Stimulated activated CD8-positive, alpha-beta memory T cell treated with anti-CD3 and anti-CD28 coated beads, Interleukin-12 subunit alpha, Interleukin-12 subunit beta, amount 100 ng/mL, for 4 hours (primary cell): ENCODE data around the gene VWA3B.
"Not testable (repeated sequence)": the region's sequence is repeated elsewhere in the genome, so short reads cannot be mapped to it uniquely, and the experiment has no call there.

Experiments used
- DNase-seq: peaks from one replicate; pipeline ENCODE4 v3.0.0-alpha.2; 2020; ENCODE audit warnings: low read depth

VWA3B gene

GRCh38 chr2:98137196-98137595 is 50.2 kb downstream of the VWA3B start:
- DNase-seq, result no peak

- not testable (repeated sequence) for DNase-seq
Observed at GRCh38 chr2:98138978-98139377, 52.0 kb downstream of the VWA3B start.

DNA sequence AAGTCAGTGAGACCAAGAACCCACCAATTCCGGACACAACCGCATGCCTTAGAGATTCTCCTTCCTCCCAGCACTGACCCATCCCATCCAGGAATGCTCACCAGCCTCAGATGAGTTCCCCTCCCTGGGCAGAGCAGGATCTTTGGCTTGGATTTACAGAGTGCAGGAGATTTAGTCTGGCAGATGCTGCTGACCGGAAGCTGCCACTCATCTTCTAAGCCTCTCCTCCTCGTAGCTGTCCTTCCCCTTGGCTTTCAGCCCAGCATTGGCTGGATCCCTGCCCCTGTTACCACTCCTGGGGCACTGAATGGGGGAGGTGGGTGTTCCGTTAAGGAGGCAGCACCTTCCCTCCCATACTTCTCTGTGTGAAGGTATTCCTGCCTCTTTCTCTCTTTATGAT is 53.2 kb downstream of the VWA3B start:
- no peak for DNase-seq

- no peak for DNase-seq
Observed at GRCh38 chr2:98142106-98142791, 55.3 kb downstream of the VWA3B start.

DNA sequence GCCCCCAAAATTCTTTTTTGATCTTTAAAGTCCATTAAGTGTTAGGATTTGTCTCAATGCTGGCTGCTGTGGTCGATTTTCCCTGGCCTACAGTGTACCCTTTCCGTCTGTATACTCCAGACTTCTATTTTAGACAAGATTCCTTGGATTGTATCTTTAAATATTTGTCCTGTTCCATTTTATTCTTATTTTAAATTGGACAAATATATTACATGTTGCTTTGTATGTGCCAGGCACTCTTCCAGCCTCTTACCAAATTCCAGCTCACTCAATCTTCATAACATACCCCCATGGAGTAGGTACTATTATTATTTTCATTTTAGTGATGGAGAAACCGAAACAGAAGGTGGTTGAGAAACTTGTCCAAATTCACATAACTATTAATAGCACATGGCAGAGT is 58.1 kb downstream of the VWA3B start:
- no peak for DNase-seq

- not testable (repeated sequence) for DNase-seq
Observed at GRCh38 chr2:98147900-98148299, 60.9 kb downstream of the VWA3B start.

DNA sequence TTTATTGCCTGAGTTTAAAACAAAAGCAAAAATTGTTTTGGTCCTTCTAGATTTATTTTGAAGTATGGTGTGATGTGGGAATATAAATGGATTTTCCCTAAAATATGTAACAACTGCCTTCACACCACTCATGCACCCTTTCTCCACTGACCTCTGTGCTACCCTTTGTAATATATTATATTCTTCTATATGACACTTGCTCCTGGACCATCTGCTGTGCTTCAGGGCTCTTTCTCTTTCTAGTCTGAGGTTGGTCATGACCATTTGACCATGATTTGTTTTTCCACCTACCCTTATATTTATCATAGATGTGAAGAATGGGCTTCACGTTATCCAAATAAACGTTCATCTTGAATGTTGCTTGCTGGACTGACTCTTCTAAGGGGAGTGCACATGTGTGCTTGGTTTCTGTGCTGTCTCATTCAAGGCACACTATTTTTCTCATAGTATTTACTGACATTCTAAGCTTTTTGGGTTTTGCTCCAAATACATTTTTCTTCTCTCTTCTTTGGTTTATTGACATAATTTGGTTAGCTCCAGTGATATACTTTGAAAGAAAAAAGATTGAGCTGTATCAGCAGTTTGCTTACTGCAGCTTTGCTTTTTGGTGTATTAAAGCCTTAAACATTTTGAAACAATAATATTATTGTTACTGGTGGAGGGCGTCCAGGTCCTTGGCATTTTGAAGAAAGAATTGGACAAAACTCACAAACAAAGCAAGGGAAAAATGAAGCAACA is 61.8 kb downstream of the VWA3B start:
- DNase-seq, result no peak

DNA sequence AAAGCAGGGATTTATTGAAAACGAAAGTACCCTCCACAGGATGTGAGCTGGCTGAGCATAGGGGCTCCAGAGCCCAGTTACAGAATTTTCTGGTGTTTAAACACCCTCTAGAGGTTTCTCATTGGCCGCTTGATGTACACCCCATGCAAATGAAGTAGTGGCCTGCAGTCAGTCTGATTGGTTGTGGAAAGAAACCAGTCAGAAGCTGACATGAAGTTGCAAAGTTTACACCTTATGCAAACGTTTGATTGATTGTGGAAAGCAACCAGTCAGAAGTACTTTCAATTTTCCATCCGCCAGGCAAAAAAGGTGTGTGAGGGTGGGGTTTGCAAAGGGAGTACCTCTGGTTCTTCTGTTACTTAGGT is 62.3 kb downstream of the VWA3B start:
- no peak for DNase-seq

- no peak for DNase-seq
Observed at GRCh38 chr2:98153481-98153880, 66.5 kb downstream of the VWA3B start.

GRCh38 chr2:98155291-98155690 is 68.3 kb downstream of the VWA3B start:
- DNase-seq, result no peak

GRCh38 chr2:98155716-98156115 is 68.7 kb downstream of the VWA3B start:
- DNase-seq, result no peak

GRCh38 chr2:98156304-98156703 is 69.3 kb downstream of the VWA3B start:
- DNase-seq, result no peak

GRCh38 chr2:98157557-98157956 is 70.6 kb downstream of the VWA3B start:
- DNase-seq, result no peak

DNA sequence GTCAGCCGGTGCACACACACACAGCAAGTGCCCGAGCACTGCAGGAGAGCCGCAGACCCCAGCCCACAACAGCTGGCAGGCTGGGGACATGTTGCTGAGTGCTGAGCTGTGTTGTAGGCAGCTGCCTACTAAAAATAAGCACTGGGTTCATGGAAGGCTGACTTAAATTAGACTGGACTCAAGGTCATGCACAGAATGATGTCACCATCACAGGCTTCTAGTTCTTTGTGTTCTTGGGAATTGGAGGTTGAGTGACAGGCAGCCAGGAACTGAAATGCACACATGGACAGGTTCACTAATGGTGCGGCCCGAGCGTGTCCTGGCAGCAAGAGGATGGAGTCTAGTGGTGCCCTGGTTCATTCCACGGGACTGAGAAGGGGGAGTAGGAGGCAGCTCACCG is 71.3 kb downstream of the VWA3B start:
- no peak for DNase-seq

DNA sequence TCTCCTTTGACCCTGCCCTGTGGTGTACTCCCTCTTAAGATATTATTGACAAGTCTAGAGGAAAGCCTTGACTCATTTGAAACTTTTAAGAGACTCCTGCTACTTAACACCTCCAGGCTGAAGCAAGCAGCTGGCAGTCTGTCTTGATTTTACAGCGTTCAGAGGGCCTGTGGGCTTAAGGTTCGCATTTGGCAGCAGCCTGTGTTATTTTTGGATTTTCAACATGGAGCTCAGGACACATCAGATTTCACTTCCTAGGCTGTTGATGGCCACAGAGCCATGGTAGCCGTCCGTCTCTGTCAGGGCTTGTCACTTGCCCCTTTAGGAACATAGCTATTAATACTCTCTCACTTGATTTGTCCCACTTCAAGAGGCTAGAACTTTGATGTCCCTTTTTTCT is 73.6 kb downstream of the VWA3B start:
- DNase-seq, result no peak

DNA sequence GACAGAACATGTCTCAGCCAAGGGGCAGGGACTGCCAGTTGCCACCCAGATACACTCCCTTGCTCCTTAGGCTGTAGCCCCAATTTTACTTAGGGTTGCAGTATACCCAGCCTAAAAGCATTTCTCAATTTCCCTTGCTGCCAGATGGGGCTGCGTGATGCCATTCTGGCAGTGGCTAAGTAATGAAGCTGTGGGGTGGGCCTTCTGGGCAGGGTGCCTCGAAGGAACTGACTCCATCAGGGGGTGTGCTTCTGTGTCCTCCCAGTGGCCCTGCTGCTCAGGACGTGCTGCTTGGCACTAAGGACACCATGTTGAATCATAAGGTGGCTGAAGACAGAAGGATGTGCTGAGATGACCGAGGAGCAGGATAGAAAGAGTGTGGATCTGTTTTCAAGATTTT is 74.2 kb downstream of the VWA3B start:
- DNase-seq, result no peak

DNA sequence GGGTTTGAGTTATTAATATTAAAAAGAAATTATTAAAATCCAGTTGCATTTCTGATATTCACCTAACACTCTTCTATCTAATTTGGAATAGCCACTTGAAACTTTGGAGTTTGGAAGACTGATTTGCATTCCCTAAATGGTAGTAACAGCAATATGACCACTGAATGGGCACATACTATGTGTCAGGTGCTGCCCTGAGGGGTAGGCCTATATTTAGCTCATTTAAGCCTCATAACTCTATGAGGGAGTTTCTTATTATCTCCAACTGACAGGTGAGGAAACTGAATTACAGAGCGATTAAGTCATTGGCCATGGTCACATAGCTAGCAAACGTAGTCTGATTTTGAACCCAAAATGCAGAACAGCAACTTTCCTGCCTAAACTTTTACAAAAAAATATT is 77.3 kb downstream of the VWA3B start:
- DNase-seq, result no peak

GRCh38 chr2:98165516-98166071 is 78.6 kb downstream of the VWA3B start:
- no peak for DNase-seq

DNA sequence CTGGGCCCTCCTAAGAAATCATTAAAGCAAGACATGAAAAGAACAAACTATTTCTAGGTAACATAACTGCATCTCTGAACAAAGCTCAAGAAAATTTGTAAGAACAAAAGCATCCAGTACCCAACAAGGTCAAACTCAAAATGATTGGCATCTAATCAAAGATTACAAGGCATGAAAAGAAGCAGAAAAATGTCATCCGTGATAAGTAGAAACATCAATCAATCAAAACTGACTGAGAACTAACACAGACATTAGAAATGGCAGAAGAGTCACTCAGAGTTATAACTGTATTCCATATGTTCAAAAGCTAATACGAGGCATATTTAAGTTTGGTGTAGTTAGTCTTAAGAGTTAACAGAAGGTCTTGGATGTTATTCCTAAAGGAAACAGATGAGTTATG is 80.9 kb downstream of the VWA3B start:
- DNase-seq, result no peak

DNA sequence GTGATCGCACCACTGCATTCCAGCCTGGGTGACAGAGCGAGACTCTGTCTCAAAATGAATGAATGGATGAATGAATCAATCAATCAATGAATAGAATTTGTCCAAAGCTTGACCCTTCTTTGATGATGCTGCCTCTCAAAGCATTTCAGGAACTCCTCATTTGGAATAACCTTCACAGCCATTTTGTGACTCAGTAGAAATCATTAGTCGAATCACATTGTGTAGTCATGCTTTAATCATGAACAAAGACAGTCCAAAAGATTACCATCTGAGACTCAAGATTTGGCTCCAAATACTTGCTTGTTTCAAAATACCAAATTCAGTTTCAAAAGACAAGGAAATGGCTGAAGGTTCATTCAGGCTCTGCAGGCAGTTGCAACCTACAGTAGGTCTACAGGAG is 83.1 kb downstream of the VWA3B start:
- no peak for DNase-seq

DNA sequence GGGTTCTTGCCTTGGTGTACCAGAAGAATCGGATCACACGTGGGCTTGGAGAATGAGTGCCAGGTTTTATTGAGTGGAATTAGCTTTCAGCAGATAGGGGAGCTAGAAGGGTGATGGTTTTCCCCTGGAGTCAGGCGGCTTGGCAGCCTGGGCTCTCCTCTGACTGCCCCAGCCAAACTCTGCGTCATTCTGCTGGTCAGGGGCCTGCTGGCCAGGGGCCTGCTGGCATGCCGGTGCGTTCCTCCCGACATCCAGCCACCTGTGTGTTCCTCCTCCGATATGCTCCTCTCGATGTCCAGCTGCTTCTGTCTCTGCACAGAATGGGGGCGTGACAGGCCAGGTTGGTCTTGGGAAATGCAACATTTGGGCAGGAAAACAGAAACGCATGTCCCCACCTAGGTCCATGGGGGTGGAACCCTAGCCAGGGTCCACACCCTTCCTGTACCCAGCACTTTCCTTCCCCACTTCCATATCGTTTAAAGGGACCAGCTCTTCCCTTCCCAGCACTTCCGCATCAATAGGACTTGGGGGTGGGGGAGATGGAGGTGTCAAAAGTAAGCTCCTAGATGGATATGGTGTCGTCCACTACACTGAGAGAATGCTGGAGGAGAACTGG is 85.3 kb downstream of the VWA3B start:
- no peak for DNase-seq

DNA sequence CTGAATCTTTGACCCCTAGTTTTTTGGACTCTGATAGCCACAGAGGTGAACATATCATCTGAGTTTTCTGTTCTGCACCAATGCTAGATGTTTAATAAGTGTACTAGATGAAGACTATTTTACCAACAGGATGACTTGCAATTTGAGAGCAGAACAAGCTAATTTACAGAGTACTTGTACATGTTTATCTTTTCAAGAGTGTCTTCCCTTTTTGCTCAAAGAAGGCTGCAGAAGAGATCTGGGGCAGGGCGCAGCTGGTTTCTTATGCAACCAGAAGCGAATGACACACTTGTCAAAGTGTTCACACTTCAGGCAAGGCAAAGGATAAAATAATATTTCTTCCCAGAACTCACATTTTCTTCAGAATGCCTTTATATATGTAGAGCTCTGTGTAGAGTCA is 86.0 kb downstream of the VWA3B start:
- no peak for DNase-seq

- DNase-seq, result no peak
Observed at GRCh38 chr2:98175811-98176210, 88.8 kb downstream of the VWA3B start.
